GM12865 (cell line): ENCODE measurements around the gene CYP2C9.

Source experiments
- DNase-seq: peaks from one replicate; pipeline ENCODE4 v3.0.0; 2010; ENCODE audit warnings: low read depth
- H3K4me3 ChIP-seq: 2 replicates; pipeline ENCODE4 v1.5.1; 2011; ENCODE audit warnings: mild to moderate bottlenecking, low read depth, low read length, control low read depth
- TF ChIP-seq, protein P1 (sequence below): IDR thresholded peaks from 2 replicates; pipeline ENCODE4 v1.5.1; 2011; ENCODE audit warnings: low read length, control low read depth, low read depth, inconsistent platforms; ENCODE audit not compliant: insufficient read depth; ENCODE audit errors: missing control alignments

The CYP2C9 gene

GRCh38 chr10:94997741-94998174, 59.3 kb downstream of the CYP2C9 start:
- DNase-seq = no peak
- H3K4me3 ChIP-seq = no peak overlapping the region
- TF ChIP-seq, protein P1, sequence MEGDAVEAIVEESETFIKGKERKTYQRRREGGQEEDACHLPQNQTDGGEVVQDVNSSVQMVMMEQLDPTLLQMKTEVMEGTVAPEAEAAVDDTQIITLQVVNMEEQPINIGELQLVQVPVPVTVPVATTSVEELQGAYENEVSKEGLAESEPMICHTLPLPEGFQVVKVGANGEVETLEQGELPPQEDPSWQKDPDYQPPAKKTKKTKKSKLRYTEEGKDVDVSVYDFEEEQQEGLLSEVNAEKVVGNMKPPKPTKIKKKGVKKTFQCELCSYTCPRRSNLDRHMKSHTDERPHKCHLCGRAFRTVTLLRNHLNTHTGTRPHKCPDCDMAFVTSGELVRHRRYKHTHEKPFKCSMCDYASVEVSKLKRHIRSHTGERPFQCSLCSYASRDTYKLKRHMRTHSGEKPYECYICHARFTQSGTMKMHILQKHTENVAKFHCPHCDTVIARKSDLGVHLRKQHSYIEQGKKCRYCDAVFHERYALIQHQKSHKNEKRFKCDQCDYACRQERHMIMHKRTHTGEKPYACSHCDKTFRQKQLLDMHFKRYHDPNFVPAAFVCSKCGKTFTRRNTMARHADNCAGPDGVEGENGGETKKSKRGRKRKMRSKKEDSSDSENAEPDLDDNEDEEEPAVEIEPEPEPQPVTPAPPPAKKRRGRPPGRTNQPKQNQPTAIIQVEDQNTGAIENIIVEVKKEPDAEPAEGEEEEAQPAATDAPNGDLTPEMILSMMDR = no peak

- TF ChIP-seq, protein P1 = no peak
- no peak for DNase-seq
- H3K4me3 ChIP-seq = no peak overlapping the region
Measured at GRCh38 chr10:95026461-95026860, 88.0 kb downstream of the CYP2C9 start.

DNA sequence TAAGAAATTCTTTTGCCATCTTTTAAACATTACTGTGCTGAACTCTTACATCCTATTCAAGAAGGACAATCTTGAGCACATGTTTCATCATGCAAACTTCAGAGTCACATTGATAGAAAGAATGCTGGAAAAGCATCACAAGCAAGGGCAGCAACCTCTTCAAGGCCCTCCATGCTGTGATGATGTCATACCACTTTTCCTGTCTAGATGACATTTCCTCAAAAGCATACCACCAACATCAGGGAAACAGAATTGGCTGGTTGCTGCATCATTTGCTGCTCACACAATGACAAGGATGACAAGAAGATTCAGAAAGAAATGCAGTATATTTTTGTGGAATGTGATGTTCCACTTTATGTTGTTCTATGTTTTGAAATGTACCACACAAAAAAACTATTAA, 93.2 kb downstream of the CYP2C9 start:
- H3K4me3 ChIP-seq = no peak overlapping the region
- TF ChIP-seq, protein P1 = no peak
- no peak for DNase-seq

DNA sequence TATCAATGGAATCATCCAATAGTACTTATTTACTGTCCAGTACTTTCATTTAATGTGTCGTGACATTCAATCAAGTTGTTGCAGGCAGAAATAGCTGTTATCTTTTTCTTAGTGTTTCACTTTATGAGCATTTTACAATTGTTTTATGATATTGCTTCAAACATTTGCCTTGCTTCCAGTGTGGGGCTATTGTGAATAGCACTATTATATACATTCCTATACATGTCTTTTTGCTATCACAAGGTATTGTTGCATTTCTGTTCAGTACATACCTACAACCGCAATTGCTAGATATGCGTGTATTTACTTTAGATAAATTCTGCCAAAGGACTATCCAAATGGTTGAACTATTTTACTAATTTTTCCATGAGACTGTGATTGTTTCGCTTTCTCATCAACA, 95.9 kb downstream of the CYP2C9 start:
- TF ChIP-seq, protein P1 = no peak
- H3K4me3 ChIP-seq = no peak overlapping the region

DNA sequence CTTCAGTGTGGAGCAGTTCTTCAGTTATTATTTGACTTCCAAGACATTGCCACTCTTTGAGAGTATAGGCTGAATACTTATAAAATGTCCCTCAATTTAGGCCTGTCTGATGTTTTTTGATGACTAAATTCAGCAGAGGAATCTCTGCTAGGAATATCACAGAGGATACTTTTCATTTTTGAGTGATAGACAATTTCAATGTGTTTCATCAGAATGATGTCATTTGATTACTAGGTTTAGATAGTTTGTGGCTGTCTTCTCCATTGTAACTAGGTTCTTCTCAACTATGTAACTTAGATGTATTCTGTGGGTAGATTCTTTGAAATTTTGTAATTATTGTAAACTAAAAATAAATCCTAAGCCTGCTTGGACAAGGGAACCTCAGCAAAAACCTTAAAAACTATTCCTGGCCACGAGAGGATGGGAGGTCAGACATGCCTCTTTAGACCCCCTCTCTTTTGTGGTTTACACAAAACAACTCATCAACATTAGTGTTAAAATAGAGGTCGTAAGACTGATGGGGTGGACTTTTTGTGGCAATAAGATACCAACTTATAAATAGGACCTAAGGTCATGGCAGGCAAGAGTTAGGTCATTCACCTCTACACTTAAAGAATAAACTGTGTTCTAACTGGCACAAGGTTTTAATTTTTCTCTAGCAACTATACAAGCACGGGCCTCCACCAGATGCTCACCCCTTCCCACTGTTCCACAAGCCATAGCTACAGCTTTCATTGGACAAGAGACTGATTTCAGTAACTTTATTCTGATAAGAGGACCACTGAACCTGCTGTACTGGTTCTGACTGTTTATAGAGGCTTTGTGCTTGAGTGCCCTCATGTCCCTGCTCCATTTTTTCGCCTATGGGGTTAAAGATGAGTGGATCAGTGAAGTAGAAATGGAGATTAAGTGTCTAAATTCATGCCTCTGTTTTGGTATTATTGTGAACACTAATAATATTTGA, 97.2 kb downstream of the CYP2C9 start:
- H3K4me3 ChIP-seq = no peak overlapping the region
- DNase-seq = no peak
- TF ChIP-seq, protein P1 = no peak

More for the DNA sequence above, 95.9 kb downstream of the CYP2C9 start:
- no peak for DNase-seq

DNA sequence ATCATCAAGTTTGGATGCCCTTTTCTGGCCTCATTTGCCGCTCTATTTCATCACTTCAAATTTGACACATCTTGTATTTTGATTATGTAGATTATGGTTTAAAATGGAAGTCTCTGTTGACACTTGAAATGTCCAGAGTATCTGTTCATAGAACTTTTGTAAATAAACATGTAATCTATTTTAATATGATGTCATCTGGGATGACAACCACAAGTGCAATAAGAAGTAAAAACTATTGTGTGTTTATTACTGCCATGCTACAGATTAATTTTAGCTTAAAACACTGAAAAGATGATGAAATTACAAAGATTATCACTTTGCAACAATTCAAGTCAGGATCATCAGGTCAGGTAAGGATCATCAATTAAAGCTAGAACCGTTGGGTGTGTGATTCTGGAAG, 100.8 kb downstream of the CYP2C9 start:
- H3K4me3 ChIP-seq = no peak overlapping the region
- no peak for DNase-seq
- TF ChIP-seq, protein P1 = no peak
